Astrocyte of the spinal cord (primary cell): ENCODE results near the gene PCDH15.

Source experiments
- DNase-seq: peaks from one replicate; pipeline ENCODE4 v3.0.0; 2011; ENCODE audit warnings: low read depth, low spot score
- H3K4me3 ChIP-seq: 2 replicates; pipeline ENCODE4 v1.5.1; 2011; ENCODE audit warnings: low read depth, mild to moderate bottlenecking, low read length, moderate library complexity
- CTCF ChIP-seq: IDR thresholded peaks from 2 replicates; pipeline ENCODE4 v1.5.1; 2012; ENCODE audit warnings: low read depth, mild to moderate bottlenecking, low read length, inconsistent platforms
- in situ Hi-C: cut with HindIII; loops from 2 replicates; pipeline ENCODE4 v1.10.0; 2017; ENCODE audit warnings: low sequenced_read_pairs

The PCDH15 gene

GRCh38 chr10:54772468-54773122 is 28.4 kb downstream of the PCDH15 start:
- H3K4me3 ChIP-seq = no peak overlapping the region
- TF ChIP-seq CTCF = no peak
- DNase-seq = no peak
- in situ Hi-C loops = no loop called here

- H3K4me3 ChIP-seq = no peak overlapping the region
- no peak for TF ChIP-seq CTCF
- in situ Hi-C loops = no loop called here
- no peak for DNase-seq
Observed at GRCh38 chr10:54769051-54769450, 32.0 kb downstream of the PCDH15 start.

GRCh38 chr10:54758791-54759190 is 42.2 kb downstream of the PCDH15 start:
- TF ChIP-seq CTCF = no peak
- H3K4me3 ChIP-seq = no peak overlapping the region
- in situ Hi-C loops = no loop called here
- DNase-seq = no peak

- no peak for DNase-seq
- in situ Hi-C loops = no loop called here
- no peak overlapping the region for H3K4me3 ChIP-seq
- no peak for TF ChIP-seq CTCF
Observed at GRCh38 chr10:54749623-54750022, 51.4 kb downstream of the PCDH15 start.

- no peak for TF ChIP-seq CTCF
- H3K4me3 ChIP-seq = no peak overlapping the region
- in situ Hi-C loops = no loop called here
- DNase-seq = no peak
Observed at GRCh38 chr10:54745436-54745835, 55.6 kb downstream of the PCDH15 start.

- no peak for DNase-seq
- in situ Hi-C loops = no loop called here
- H3K4me3 ChIP-seq = no peak overlapping the region
- no peak for TF ChIP-seq CTCF
Observed at GRCh38 chr10:54742416-54742815, 58.6 kb downstream of the PCDH15 start.
